Stimulated activated CD4-positive, alpha-beta T cell treated with anti-CD3 and anti-CD28 coated beads, TNF-alpha, amount 100 ng/mL, for 1 hour (primary cell): ENCODE measurements around the gene ZBTB7C.

Source experiments
- DNase-seq, 3 donors: peaks; one replicate each; pipeline ENCODE4 v3.0.0-alpha.2; 2020; ENCODE audit warnings: low read depth in 3 of 3, low spot score in 1 of 3

ZBTB7C gene

DNA sequence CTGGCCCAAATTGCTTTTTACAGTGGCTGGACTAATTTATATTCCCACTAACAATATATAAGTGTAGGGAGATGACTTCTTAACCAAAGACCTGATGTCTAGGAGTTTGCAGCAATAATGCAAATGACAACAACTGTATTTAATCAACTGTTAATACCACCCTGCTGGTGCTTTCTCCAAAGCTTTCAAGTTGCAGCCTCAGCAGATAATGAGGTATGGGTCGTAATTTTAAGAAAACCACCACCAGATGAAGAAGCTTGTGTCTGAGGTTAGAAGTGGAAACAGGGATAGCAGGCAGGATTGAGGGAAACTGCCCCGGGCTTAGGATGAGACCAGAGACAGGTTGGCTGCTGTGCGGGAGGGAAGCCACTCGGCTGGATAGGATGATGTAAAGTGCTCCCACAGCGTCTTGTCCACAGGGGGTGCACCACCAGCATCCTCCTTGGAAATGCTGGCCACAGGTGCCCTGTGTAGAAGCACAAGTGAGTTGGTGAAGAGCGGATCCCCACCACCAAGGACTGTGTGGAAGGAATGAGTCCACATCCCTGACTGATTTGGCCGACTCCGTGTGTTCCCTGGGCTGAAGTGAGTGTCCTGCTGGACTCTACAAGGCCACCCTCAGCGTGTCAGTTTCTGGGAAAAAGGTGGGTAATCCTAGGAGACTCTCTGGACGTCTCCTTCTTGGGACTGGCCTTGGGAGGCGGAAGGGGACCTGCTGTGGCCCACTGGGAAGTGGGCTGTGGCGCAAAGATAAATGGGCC, 402.6 kb downstream of the ZBTB7C start:
- DNase-seq, result no peak

DNA sequence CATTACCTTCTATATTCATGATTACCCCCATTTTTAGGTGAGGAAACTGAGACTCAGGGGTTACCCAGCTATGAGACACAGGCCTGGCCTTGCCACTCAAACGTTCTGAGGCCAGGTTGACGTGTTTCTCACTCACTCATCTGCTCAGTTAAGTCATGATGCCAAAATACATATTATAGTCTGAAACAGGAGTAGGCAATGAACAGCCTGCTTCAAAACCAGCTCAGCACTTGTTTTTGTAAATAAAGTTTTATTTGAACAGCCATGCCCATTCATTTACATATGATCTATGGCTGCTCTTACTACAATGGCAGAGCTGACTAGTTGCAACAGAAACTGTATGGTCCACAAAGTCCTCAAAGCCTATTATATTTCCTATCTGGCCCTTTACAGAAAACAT, 404.6 kb downstream of the ZBTB7C start:
- no peak for DNase-seq

DNA sequence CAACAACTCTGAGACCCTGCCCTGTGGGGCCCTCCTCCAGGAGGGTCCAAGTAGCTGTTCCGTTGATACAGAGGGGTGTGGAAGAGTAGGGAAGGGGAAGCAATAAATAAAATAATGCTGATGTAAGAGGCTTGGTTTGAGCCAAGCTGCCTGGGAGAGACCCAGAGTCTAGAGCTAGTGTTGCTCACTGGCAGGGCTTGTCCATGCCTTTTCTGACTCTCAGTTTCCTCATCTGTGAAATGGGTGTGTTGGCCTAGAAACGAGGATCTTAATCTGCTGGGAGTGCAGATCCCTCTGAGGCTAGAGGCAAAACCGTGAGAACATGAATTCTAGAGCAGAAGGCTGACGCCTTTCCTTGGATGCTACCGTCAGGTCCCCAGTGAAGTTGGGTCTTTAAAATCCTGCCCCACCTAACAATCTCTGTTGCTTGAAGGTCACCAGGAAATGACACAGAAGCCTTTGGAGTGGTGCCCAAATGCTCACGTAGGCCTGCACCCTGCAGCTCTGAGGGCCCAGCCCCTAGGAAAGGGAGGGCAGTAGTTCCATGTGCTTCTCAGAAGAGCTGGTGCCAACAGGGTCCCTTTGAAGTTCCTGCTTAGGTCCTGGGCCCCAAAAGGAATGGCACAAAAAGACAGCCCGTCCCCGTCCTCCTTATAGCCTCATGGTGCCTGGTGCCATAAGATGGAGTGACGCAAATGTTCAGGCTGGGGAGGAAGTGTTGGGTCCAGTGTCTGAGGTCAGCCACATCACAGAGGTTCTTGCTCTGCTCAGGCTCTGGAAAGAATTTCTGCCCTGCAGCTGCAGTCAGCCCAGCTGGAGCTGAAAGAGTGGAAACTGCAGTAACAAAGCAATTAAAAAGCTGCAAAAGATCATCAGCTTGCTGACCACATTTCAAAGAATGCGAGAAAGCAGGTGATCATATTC, 405.5 kb downstream of the ZBTB7C start:
- no peak for DNase-seq

DNA sequence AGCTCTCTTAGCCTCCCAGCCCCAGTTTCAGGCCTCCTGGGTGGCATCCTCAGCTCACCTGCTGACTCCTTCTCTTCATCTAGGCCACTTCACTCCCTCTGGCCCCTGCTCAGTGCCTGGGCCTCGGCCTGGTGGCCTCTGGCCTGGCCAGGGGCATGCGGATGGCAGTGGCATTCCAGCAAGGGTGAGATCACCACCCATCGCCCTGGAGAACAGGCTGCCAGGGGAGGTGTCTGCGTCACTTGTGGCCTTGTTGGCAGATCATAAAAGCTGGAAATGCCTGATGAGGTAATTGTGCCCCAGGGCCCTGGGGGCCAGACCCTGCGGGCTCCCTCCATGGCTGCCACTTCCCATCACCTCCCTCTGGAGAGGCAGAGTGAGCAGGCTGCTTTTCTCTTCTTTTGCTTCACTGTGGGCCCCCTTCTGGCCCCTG, 406.2 kb downstream of the ZBTB7C start:
- DNase-seq, result no peak

DNA sequence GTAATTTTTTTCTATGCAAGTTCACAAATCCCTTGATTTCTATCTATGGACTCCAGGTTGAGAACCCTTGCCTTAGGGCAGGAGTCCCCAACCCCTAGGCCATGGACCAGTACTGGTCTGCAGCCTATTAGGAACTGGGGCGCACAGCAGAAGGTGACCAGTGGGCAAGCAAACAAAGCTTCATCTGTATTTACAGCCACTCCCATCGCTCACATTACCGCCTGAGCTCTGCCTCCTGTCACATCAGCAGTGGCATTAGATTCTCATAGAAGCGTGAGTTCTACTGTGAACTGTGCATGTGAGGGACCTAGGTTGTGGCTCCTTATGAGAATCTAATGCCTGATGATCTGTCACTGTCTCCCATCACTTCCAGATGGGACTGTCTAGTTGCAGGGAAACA, 408.5 kb downstream of the ZBTB7C start:
- DNase-seq, result no peak

DNA sequence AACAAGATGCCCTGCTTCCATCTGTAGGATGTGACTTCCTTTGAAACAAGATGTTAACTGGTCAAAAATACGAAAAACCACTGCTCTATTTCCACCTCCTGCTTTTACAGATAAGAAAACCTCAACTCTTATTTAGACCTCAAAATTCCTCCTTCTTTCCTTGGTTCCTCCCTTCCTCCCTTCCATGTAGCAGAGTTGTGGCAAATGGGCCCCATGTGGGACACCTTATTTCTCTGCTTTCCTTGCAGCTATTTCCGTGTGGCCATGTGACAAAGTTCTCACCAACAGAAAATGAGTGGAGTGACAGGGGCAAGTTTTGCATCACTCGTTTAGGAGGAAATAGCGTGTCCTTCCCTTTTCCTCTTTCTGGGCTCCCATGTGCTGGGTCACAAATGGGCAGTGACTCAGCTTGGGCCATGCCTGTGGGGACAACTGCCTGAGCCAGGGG, 409.4 kb downstream of the ZBTB7C start:
- no peak for DNase-seq

DNA sequence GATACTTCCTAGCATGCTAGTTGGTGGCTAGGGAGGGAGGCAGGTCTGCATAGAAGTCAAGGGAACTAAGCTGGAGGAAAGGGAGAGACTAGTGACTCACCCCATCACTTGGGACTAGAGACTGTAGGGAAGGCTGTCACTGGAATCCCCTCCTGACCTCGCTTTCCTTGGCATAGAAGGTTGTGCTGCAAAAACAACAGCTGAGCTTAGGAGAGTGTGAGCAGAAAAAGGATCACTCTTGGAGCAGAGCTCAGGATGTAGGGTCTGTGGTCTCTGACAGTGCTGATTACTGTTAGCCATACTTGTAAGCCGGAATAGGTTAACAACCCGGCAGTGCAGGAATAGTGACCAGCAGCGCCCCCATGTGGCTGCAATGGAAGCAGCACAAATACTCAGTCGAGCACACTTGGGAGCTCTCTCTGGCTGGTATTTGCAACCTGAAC, 411.8 kb downstream of the ZBTB7C start:
- DNase-seq, result peak in 1 of 3 donors; percentile 10

DNA sequence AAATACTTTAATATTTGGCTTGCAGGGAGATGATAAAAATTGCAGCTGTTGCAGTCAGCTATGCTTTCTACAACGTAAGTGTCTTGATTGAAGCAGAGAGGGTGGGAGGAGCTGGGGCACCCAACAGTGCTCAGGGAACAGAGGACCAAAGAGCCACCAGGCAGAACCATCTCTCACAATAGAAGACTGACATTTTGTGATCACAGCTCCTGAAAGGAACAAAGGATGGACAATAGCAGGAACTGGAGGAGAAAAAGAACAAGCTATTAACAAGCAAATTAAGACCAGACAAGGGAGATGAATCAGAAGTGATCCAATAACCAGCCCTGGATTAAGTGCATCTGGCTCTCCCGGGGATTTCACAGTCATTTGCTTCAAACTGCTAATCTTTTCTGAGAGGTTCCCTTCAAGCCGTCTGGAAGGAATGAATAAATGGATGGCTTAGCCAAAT, 413.1 kb downstream of the ZBTB7C start:
- no peak for DNase-seq

DNA sequence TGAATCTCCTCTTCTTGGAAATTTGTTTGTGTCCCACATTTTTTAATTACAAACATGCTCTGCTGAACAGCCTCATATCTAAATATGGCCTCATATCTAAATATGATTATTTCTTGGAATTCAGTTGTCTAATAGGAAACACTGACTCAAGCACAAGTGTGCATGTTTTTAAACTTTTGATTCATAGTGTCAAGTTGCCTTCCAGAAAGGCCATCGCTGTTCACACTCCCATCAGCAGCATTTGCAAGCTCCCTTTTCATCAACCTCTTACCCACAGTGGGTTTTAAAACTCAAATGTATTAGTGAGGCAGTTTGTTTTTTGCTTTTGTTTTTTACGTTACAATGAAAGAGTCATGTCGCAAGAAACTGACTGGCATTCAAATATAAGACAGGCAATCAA, 413.5 kb downstream of the ZBTB7C start:
- DNase-seq, result no peak

DNA sequence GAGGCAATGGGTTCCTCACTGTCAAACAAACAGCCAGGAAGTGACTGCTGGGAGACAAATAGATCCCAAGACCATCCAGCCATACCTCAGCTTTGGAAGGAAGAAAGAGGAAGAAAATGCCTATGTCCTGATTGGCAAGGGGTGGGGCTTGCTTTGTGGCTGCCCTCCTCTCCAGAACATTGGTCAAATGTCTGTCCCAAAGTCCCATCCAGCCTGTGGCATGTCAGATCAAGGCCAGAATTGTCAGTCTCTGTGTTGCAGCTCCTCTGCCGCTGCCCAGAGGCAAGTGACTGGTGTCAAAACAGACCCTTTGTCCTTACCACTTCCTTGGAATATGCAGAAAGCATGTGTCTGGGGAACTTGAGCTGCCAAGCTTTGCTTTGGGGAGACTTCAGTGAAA, 415.8 kb downstream of the ZBTB7C start:
- DNase-seq, result no peak

DNA sequence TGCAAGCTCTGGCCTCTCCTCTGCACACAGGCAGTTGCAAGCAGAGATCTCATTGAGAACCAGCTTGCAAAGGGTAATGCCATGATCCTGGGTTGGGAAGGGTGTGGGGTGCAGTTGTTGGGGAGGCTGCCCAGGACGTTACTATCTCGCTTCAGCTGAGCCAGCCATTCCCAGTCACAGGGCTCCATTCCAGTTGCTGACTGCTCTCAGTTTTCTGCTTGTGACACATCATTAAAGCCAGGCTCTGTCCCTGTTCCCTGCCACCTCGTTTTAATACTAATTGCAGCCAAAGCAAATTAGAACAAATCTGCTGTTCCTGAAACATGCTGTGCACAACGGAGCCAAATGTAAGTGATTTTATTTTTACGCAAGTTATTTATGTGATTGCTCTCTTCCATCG, 416.2 kb downstream of the ZBTB7C start:
- DNase-seq, result no peak

DNA sequence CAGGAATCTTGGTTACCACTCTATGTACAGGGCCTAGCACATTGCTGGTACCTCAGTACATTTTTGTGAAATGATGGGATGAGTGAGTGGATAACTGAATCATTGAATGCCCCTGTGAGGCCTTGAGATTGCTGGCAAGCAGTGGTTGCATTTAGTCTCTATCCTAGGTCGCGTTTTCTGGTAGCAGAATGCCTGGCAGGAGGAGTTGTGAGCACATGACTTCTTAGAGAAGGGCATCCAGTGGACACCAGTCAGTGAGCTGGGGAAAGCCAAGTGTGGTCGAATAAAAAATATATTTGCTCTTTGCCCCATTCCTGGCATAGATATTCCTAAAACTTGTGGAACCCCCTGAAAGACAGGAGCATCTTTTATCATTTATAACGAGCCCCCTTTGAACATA, 416.9 kb downstream of the ZBTB7C start:
- no peak for DNase-seq

DNA sequence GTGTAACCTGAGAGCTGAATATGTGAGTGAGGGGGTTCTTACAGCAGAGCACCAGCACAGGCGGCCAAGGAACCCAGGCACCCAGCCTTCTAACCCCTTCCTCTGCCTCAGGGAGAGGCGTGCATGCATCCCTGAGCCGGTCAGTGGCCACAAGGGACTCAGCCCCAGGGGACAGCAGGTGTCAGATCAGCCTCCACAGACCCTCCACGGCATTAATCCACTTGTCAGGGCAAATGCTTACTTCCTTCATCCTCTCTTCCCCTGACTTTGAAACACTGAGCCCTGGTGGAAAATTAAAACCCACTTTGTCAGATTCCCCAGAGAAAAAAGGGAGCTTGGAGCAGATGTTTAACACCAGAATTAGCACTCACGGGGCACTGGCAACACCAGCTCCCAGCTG, 418.2 kb downstream of the ZBTB7C start:
- no peak for DNase-seq

DNA sequence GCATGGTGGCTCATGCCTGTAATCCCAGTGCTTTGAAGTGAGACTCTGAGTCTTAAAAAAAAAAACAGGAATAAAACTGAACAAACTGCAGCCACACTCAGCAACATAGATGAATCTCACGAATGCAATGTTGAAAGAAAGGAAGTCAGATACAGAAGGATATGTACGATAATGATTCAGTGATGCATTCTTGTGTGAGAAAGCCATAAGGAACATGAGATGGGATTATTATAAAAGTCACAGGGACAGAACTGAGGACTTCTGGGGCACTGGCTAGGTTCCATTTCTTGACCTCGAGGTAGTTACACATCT, 421.8 kb downstream of the ZBTB7C start:
- DNase-seq, result no peak

DNA sequence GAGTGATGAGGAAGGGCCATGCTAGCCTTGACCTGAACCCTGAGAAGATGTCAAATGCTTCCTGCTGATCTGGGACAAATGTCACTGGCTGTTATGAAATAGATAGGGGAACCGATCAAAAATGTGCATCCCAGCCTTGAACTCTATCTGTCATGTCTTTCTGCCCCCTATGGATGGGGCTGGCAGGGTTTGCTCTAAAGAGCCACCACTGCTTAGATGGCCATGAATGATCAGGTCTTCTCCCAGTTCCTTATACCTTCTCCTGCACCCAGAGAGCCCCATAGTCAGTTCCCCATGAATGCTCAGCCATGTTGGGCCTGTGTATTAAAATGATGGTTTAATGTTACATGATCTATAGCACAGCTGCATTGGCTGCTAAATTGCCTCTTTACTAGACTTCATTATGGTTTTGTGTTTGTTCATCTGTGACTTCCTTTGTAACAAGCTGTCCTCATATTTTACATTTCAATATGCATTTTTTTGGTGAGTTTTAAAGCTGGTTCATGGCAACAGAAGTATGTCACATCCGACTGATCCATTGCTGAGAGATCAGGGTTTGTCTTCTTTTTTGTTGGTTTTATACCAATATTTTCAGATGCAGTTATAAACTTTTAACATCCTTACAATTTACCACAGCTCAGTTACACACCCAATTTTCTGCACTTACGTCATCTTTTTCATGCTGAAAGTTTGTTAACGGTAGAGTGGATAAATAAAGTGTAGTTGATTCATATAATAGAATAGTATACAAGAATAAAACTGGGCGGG, 422.4 kb downstream of the ZBTB7C start:
- DNase-seq, result no peak

DNA sequence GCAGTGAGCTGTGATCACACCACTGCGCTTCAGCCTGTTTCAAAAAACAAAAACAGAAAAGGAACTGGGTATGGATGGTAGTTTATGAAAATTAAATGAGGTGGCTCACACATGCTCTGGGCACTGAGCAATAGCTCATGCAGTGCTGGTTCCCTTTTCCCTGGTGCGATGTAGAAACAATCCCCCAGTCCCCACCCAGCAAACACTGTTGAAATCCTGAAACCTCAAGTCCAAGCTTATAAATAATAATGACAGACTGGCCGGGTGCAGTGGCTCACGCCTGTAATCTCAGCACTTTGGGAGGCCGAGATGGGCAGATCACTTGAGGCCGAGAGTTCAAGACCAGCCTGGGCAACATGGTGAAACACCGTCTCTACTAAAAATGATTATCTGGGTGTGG, 423.3 kb downstream of the ZBTB7C start:
- no peak for DNase-seq

DNA sequence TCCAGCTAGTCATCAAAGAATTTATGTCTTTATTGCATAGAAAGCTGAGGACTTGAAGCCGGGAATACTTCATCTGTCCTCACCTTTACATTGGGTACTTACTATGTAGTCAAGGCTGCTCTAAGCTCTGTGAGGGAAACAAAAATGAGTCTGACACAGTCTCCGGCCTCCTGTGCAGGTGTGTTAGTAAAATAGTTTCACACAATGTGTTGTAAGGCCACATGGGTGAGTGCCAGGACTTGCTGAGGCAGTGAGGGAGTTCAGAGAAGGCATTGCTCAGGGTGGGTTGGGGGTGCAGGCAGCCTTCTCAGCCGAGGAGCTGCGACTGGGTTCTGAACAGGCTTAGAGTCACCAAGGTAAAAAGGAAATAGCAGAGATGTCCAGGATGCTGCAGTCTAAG, 424.2 kb downstream of the ZBTB7C start:
- DNase-seq, result no peak

DNA sequence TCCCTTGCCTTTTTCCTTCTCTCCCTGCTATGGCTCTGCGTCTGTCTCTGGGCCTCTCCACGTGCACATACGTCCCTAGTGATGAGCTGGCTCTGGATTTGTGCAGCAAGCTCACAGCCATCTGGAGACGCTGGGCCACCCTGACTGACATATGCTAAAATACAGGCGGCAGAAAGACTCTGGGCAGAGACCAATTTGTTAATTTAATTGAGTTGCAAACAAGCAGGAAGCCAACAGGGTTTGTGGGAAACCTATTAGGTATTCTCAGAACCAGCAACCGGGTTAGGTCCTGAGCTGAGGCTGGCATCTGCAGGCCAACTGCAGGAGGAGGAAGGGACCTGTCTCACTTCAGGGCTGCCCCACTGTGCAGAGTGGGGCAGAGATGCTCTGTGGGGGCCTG, 425.2 kb downstream of the ZBTB7C start:
- DNase-seq, result no peak

DNA sequence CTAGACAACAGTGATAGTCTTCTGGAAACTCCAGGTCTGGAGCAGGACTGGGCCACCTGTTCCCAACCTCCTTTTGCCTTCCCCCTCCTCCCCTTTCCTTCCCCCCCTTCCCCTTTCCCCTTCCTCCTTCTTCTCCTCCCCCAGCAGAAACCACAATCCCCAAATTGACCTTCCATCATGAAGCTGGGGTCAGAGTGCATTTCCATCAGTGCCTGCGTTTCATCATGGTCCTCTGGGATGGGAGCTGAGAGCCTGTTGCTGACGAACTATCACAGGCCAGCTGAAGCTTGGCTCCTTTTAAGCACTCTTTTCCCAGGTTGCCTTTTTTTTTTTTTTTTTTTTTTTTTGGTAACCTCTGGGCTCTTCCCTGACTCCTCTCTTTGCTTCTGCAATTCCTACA, 426.1 kb downstream of the ZBTB7C start:
- DNase-seq, result no peak

DNA sequence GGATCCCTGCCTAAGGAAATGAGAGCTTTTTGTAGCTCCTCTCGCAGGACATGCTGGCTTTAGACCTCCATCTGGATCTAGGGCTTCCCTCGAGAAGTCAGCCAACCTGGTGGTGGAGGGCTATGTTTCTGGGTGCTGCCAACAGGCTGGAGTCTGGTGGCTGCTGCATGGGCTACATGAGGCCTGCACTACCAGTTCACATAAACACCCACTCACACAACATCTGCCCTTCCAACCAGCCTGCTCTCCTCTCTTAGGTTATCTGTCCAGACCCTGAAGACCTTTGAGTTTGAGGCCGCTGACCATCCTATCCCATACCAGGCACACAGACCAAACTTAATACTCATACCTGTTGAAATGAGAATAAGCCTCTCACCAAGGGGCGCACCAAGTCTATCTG, 427.4 kb downstream of the ZBTB7C start:
- no peak for DNase-seq

DNA sequence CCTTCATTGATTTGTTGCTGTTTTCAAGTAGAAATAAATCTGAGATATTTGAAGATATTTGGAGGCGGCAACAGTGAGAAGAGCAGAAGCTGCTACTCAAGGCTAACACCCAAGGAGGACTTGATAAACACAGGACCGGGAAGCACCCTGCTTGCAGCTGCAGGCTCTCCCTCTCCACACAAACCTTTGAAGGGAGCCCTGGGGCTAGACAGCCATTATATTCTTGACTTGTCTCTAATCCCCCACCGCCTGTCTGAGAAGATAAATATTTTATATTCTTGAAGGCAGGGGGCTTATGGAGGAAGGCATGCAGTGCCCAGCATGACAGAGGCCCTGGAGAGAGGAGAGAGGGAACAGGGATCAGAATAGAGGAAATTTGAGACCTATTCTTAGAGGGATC, 427.9 kb downstream of the ZBTB7C start:
- no peak for DNase-seq
